GM12864 (cell line): Measurements from ENCODE around the gene PI4KA.

Source experiments
- DNase-seq: peaks from one replicate; pipeline ENCODE4 v3.0.0-alpha.2; 2011; ENCODE audit warnings: low read depth
- H3K4me3 ChIP-seq: 2 replicates; pipeline ENCODE4 v1.5.1; 2011; ENCODE audit warnings: mild to moderate bottlenecking, low read depth, low read length, control low read depth
- CTCF ChIP-seq: IDR thresholded peaks from 2 replicates; pipeline ENCODE4 v1.5.1; 2011; ENCODE audit warnings: low read depth, mild to moderate bottlenecking, moderate library complexity, low read length, control low read depth, inconsistent platforms; ENCODE audit errors: missing control alignments

The PI4KA gene

GRCh38 chr22:20885017-20885556, 26.5 kb upstream of the PI4KA start:
- no peak for DNase-seq
- no peak overlapping the region for H3K4me3 ChIP-seq
- TF ChIP-seq CTCF, result no peak

GRCh38 chr22:20884454-20884853, 25.8 kb upstream of the PI4KA start:
- H3K4me3 ChIP-seq, result no peak overlapping the region
- no peak for TF ChIP-seq CTCF
- no peak for DNase-seq

- no peak for TF ChIP-seq CTCF
These were observed 24.2 kb upstream of the PI4KA start for GRCh38 chr22:20882855-20883254.

GRCh38 chr22:20881869-20882815, 23.5 kb upstream of the PI4KA start:
- H3K4me3 ChIP-seq, result no peak overlapping the region
- no peak for DNase-seq
- TF ChIP-seq CTCF, result no peak

More at GRCh38 chr22:20882855-20883254, 24.2 kb upstream of the PI4KA start:
- H3K4me3 ChIP-seq, result no peak overlapping the region
- no peak for DNase-seq

GRCh38 chr22:20881231-20881630, 22.6 kb upstream of the PI4KA start:
- TF ChIP-seq CTCF, result no peak
- DNase-seq, result no peak
- no peak overlapping the region for H3K4me3 ChIP-seq

- no peak for TF ChIP-seq CTCF
- no peak overlapping the region for H3K4me3 ChIP-seq
- DNase-seq, result no peak
These were observed 19.1 kb upstream of the PI4KA start for GRCh38 chr22:20877715-20878114.

- DNase-seq, result no peak
- no peak for TF ChIP-seq CTCF
- H3K4me3 ChIP-seq, result no peak overlapping the region
These were observed 16.7 kb upstream of the PI4KA start for GRCh38 chr22:20875296-20875695.
